ENCODE data around the gene BMI1.

DNA sequence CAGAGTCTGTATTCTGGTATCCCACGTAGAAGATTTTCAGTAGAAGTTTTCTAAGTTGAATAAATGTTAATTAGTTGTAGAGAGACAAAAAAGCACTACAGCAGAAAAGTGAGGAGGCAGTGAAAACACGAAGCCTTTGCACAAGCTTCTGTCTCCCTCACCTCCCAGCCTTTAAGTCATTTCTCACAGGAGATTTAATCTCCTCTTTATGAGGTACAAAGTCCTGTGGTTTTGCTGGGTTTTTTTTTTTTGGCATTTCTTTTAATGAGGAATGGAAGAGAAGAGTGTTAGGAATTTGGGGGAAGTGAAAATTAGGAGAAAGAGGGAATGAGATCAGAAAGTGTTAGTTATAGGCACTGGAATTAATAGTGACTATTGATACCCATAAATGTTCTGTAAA is 45.9 kb downstream of the BMI1 start:
- TF ChIP-seq FOXA1 (IDR thresholded peaks at IDR 0.05): no peak
- TF ChIP-seq NFRKB (IDR thresholded peaks at IDR 0.05): no peak
- TF ChIP-seq, protein P1, sequence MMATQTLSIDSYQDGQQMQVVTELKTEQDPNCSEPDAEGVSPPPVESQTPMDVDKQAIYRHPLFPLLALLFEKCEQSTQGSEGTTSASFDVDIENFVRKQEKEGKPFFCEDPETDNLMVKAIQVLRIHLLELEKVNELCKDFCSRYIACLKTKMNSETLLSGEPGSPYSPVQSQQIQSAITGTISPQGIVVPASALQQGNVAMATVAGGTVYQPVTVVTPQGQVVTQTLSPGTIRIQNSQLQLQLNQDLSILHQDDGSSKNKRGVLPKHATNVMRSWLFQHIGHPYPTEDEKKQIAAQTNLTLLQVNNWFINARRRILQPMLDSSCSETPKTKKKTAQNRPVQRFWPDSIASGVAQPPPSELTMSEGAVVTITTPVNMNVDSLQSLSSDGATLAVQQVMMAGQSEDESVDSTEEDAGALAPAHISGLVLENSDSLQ (IDR thresholded peaks at IDR 0.05): no peak
- no peak for TF ChIP-seq FOXM1 (IDR thresholded peaks at IDR 0.05; ENCODE audit: borderline replicate concordance)
- no peak for TF ChIP-seq TARDBP (IDR thresholded peaks at IDR 0.05)
- no peak for TF ChIP-seq SP1 (IDR thresholded peaks at IDR 0.05)
- TF ChIP-seq HDGF (IDR thresholded peaks at IDR 0.05; ENCODE audit: borderline replicate concordance): no peak
- TF ChIP-seq FOXK2 (IDR thresholded peaks at IDR 0.05): no peak

Measured in HEK293T (cell line).